ENCODE data around the gene SLC16A7.
"Not testable (repeated sequence)": the region's sequence is repeated elsewhere in the genome, so short reads cannot be mapped to it uniquely, and the experiment has no call there.

The SLC16A7 gene, protein sequence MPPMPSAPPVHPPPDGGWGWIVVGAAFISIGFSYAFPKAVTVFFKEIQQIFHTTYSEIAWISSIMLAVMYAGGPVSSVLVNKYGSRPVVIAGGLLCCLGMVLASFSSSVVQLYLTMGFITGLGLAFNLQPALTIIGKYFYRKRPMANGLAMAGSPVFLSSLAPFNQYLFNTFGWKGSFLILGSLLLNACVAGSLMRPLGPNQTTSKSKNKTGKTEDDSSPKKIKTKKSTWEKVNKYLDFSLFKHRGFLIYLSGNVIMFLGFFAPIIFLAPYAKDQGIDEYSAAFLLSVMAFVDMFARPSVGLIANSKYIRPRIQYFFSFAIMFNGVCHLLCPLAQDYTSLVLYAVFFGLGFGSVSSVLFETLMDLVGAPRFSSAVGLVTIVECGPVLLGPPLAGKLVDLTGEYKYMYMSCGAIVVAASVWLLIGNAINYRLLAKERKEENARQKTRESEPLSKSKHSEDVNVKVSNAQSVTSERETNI

DNA sequence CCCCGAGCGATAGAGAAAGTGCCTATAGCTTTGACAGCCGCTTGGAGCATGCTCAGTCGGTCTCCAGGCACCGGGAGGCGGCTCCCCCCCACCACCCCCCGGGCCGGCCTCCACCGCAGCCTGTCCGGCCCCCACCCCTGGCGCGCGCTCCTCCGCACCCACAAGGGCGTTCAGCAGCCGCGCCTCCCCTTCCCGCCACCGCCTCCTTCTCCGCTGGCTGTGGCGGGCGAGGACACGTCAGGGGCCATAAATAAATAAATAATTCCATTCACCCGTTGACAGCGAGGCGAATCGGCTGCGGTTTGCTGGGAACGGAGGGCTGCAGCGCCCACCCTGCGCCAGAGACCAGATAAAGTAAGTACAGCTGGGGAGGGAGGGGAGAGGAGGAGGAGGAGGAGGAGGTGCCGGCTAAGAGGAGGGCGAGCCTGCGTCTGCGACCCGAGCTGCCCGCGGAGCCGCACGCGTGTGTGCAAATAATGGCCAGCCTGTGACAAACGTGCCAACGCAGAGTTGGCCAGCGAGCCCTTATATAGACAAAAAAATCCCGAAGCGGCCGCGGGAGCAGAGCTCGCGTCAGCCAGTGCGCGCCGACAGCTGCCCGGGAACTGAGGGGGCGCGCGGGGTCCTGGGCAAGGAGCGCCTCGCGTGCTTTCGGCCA, at the start of gene SLC16A7:
Gene SLC16A7 (plus strand): TSS at position 147 of the 658 bp plus-strand sequence. CDS start 108,773 bp downstream, outside the sequence.
- peak; percentile 84 to 87 for DNase-seq

GRCh38 chr12:59548930-59549329, 46.9 kb upstream of the SLC16A7 start:
- no peak for DNase-seq

DNA sequence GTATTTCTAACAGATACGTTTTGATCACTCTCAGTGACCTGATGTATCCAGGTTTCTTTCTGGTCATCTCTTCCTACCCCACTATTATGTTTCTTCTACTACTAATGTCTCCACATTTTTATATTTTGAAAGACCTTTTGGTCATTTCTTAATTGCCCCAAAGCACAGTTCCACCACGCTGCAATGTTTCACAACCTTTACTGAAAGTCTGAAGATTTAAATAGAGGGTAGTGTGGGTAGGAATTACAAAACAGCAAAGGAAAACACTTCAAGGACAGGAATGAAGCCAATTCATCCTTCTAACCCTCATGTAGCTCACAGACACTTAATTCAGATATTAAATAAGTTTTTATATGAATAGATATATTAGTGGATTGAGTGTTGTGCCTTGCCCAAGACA, 36.1 kb upstream of the SLC16A7 start:
- no peak for DNase-seq

- no peak for DNase-seq
These were observed 25.7 kb upstream of the SLC16A7 start for GRCh38 chr12:59570145-59570544.

- DNase-seq, result no peak
These were observed 21.4 kb upstream of the SLC16A7 start for GRCh38 chr12:59574406-59574805.

GRCh38 chr12:59575826-59576225, 20.0 kb upstream of the SLC16A7 start:
- DNase-seq, result no peak

DNA sequence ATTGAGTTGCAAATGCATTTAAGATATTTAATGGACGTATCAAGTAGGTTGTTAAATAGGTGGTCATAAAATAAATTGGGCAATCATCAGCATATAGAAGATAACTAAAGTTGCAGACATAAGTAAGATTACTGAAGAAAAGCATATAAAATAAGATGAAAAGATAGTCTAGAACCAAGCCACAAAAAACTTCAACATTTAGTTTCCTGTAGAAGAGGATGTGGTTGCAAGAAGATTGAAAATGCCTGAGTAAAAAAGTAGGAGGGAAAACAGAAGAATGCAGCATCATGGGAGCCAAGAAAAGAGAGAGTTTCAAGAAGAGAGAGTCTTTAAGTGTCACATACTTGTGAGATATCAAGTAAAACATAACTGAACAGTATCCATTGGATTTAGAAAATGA, 17.6 kb upstream of the SLC16A7 start:
- DNase-seq, result no peak

DNA sequence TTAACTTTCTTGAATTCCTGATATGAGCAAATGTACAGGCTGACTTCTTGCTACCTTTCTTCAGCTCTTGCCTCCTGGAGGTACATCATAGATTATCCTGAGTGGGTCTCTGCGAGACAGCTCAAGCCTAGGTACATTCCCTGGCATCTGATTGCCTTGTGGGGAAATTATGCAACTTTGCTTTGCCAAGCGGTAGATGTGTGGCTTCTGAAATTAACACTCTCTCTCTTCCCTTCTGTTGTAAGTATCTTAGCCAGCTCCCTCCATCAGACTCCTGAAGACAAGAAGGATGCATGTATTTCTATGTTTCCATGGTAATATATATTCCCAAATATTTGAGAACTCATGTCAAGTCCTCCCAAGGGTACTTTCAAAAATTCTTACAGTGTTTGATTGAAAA, 16.2 kb upstream of the SLC16A7 start:
- no peak for DNase-seq

GRCh38 chr12:59580050-59580449, 15.8 kb upstream of the SLC16A7 start:
- no peak for DNase-seq

- no peak for DNase-seq
These were observed 12.7 kb upstream of the SLC16A7 start for GRCh38 chr12:59583003-59583712.

GRCh38 chr12:59587710-59588109, 8.1 kb upstream of the SLC16A7 start:
- no peak for DNase-seq

DNA sequence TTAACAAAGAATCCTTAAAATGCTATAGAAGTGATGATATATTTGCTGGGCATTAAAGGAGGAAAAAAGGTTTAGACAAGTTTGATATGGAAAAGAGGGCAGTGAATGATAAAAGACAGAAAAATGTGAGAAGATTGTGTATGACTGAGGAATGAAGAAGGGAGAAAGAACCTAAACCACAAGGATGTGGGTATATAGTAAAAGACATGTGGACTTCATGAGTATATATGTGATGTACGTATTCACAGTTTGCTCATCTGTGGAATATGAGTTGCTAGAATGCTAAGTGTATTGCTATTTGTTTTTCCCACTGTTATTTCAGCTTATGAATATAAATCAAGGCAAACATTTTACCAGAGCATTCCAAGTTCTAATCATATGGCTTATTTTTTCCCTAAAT, 2.1 kb upstream of the SLC16A7 start:
- DNase-seq, result no peak

- DNase-seq, result no peak
These were observed 807 bp upstream of the SLC16A7 start for GRCh38 chr12:59594943-59595500.

DNA sequence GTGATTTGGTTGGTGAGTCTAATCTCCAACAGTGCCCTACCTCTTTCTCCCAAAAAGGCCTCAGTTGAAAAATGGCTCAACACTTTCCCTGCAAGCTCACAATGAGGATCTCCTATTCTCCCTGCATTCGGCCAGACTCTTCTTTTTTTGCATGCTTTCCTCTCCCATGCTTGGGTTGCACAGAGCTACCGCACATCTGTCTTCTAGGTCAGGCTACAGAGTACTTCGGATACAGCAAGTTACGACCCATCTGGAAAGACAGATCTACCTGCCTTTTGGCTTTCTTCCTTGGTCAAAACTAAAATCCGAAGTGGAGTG, 305 bp upstream of the SLC16A7 start:
- DNase-seq, result no peak

- DNase-seq, result peak in 1 of 2 donors; percentile 35
These were observed 1.6 kb downstream of the SLC16A7 start for GRCh38 chr12:59597385-59597781.

DNA sequence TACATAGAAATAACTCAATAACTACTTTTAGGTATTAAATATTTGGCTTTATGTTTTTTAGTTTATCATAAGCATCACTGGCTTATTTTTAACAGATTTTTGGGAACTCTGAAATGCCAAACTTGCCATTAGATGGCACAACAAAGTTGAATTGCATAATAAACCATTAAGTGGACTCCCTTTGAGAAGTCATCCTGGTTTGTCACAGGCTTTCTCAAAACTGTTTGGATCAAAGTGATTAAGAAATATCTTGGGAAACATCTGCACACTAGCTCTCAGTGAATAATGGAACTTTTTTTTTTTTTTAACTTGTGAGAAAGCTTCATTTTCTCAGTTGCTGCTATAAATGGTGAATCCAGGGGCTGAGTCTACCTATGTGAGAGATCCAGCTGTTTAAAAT, 4.3 kb downstream of the SLC16A7 start:
- DNase-seq, result no peak

DNA sequence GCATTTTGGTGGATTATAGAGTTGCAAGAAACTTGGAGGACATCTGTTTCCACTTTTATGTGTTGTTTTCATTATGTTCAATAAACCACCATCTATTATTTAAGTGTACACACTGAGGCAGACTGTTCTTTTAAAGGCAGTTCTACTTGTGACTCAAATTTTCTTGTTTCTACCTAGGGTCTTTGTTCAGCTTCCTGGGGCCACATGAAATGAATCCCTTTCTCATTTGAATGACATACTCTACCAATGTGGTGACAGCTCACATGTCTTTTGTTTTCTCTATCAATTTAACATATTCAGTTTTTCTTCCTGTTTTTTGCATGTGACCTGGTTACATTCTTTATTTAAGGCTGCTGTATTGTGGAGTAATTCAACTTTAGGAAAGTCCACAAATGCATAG, 7.9 kb downstream of the SLC16A7 start:
- DNase-seq, result no peak

GRCh38 chr12:59612823-59613434, 17.1 kb downstream of the SLC16A7 start:
- DNase-seq, result not testable (repeated sequence)

DNA sequence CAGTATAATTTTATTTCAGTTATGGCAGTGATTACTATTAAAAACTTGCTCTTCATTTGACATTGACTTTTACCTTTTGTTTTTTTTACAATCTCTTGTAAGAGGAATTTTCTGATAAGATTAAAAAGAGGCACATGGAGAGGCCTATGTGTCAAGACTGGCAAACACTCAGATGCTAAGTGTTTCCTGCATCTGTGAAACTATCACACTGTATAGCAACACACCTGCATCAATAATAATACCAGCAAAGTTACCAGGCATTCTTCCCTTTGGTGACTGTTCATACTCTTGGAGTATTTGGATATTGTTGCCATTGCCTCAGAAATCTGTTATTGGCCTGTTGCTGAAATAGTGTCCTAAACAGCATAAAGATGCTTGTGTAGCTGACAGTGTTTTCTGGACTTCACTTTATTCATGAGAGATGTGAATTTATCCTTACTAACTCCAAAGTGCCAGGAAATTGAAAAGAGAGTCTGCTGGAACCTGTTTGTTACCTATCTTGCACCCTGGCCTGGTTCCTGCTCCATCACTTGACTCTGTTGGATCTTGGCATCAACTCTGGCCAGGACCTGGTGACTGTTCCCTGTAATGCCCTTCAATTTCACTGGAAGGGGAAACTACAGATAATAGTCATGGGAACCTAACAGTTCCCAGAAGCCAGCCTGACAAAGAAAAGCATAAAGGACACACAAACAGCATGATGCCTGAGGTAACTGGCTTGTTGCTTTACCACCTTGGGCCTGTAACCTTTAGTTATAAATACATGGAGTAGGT, 19.8 kb downstream of the SLC16A7 start:
- no peak for DNase-seq

DNA sequence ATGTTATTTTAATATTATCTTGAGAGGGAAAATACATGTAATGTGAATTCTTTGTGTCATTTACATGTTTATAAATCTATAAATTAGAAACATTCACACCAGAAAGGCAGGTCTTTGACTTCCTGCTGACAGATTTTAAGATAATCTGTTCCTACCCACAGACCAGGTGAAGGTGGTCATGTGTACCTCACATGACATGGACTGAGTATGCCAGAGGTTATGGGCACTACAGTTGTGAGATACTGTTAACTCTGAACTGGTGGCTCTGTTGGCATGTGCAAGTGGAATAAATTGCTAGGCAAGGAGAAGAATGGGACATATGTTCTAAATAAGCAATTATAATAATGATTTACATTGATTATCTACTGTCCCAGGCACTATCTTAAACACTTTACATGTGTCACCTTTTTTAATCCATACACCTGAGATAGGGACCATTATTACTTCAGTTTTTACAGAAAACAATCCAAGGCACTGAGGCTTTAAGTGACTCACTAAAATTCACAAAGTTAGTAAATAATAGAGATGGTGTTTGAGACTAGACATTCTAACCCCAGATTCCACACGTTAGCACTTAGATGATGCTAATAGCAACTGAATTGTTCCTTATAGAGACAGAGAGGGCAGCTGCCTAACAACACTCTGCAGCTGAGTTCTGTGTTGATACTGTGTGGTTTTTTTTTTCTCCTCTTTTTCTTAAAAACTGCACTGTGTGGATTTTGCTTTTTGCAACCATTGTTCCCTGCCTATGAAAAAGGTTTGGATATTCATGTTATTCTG, 23.8 kb downstream of the SLC16A7 start:
- no peak for DNase-seq

DNA sequence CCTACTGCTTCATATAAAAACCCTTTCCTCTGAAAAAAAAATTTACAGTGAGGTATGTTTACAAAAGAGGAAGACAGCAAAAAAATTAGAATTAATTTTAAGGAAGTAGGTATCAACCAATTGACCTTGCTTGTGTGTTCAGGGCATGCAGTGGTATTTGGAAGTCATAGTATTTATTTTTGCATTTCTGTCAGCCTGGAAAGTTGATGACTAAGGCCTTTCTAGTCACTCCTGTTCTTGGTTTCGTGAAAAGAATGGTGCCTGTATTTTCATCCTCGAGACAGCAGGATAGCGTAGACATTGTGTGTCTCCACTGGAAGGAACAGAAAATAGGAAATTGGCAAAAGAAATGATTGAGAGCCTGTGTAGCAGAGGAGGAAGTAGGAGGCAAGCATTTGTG, 24.5 kb downstream of the SLC16A7 start:
- DNase-seq, result no peak

All from hippocampal formation (tissue), 2 donors.